ENCODE measurements around the gene CBX3. TPM values are rescaled to one million over a fixed set of nuclear protein-coding genes. Genes with fewer than 3 reads are reported as not detected.
"Not testable (repeated sequence)": the region's sequence is repeated elsewhere in the genome, so short reads cannot be mapped to it uniquely, and the experiment has no call there.

CBX3 gene
- total RNA-seq, 2 experiments from 2014 or later = 214 to 215 TPM

- H3K4me1 Mint-ChIP-seq = peaks cover 20% of the 10 kb centered on the region
- CTCF ChIA-PET, POLR2A ChIA-PET, H3K4me3 Mint-ChIP-seq, DNase-seq, H3K27ac Mint-ChIP-seq, H3K9me3 Mint-ChIP-seq, H3K27me3 Mint-ChIP-seq: not testable (repeated sequence)
- H3K36me3 Mint-ChIP-seq (ENCODE audit: low read depth) = peaks cover 25% of the 10 kb centered on the region
Measured at GRCh38 chr7:26176696-26177095, 24.8 kb upstream of the CBX3 start.

GRCh38 chr7:26177269-26177668 is 24.3 kb upstream of the CBX3 start:
- H3K27me3 Mint-ChIP-seq, POLR2A ChIA-PET, H3K9me3 Mint-ChIP-seq, CTCF ChIA-PET, H3K4me3 Mint-ChIP-seq, H3K27ac Mint-ChIP-seq, DNase-seq: not testable (repeated sequence)
- H3K36me3 Mint-ChIP-seq (ENCODE audit: low read depth) = peaks cover 21% of the 10 kb centered on the region
- peaks cover 20% of the 10 kb centered on the region for H3K4me1 Mint-ChIP-seq

- no peak overlapping the region for H3K4me3 Mint-ChIP-seq
- H3K9me3 Mint-ChIP-seq = no peaks in the 10 kb centered on the region
- POLR2A ChIA-PET = interaction anchor here (1.4 to 5.5 kb wide), 3 partner anchors 8 to 15 kb away, joined by 4 to 72 read pairs (median 17); no protein-coding TSS in a partner anchor
- H3K4me1 Mint-ChIP-seq = peaks cover 20% of the 10 kb centered on the region
- no peaks in the 10 kb centered on the region for H3K27me3 Mint-ChIP-seq
- peaks cover 19% of the 10 kb centered on the region for H3K36me3 Mint-ChIP-seq (ENCODE audit: low read depth)
- H3K27ac Mint-ChIP-seq = no peak overlapping the region
- CTCF ChIA-PET = no interaction called here
- DNase-seq = no peak
Measured at GRCh38 chr7:26178272-26178960, 23.1 kb upstream of the CBX3 start.

GRCh38 chr7:26179422-26179821 is 22.1 kb upstream of the CBX3 start:
- H3K27me3 Mint-ChIP-seq = no peaks in the 10 kb centered on the region
- no peaks in the 10 kb centered on the region for H3K9me3 Mint-ChIP-seq
- H3K4me3 Mint-ChIP-seq = no peak overlapping the region
- POLR2A ChIA-PET = interaction anchor here (0.6 to 5.5 kb wide), 7 partner anchors 10 to 89 kb away, joined by 3 to 72 read pairs (median 4); partner anchors contain the start of genes HNRNPA2B1 and NFE2L3
- peaks cover 20% of the 10 kb centered on the region for H3K36me3 Mint-ChIP-seq (ENCODE audit: low read depth)
- CTCF ChIA-PET = interaction anchor here (1.5 kb wide), 1 partner anchor 89 kb away, joined by 6 read pairs; no protein-coding TSS in a partner anchor
- DNase-seq = no peak
- peaks cover 17% of the 10 kb centered on the region for H3K4me1 Mint-ChIP-seq
- no peak overlapping the region for H3K27ac Mint-ChIP-seq

- no peak for DNase-seq
- Mint-ChIP-seq H3K36me3 (ENCODE audit: low read depth) (peaks cover 26% of the 10 kb centered on the region), H3K9me3 (no peaks in the 10 kb centered on the region), H3K27me3 (no peaks in the 10 kb centered on the region), H3K27ac (peak overlapping the region; percentile 29), H3K4me1 (peaks cover 20% of the 10 kb centered on the region), H3K4me3 (no peak overlapping the region)
- POLR2A ChIA-PET = interaction anchor here (0.6 to 5.5 kb wide), 11 partner anchors 9 to 100 kb away, joined by 3 to 72 read pairs (median 4); partner anchors contain the start of genes HNRNPA2B1 and NFE2L3
- CTCF ChIA-PET = interaction anchor here (1.5 to 1.9 kb wide), 2 partner anchors 89 to 287 kb away, joined by 5 to 6 read pairs; no protein-coding TSS in a partner anchor
Measured at GRCh38 chr7:26179826-26180497, 21.6 kb upstream of the CBX3 start.

GRCh38 chr7:26180792-26181198 is 20.8 kb upstream of the CBX3 start:
- H3K9me3 Mint-ChIP-seq = no peaks in the 10 kb centered on the region
- peaks cover 28% of the 10 kb centered on the region for H3K4me1 Mint-ChIP-seq
- no peak for DNase-seq
- H3K4me3 Mint-ChIP-seq = no peak overlapping the region
- no peaks in the 10 kb centered on the region for H3K27me3 Mint-ChIP-seq
- peaks cover 34% of the 10 kb centered on the region for H3K36me3 Mint-ChIP-seq (ENCODE audit: low read depth)
- H3K27ac Mint-ChIP-seq = no peak overlapping the region
- POLR2A ChIA-PET = interaction anchor here (1.1 to 5.5 kb wide), 9 partner anchors 8 to 100 kb away, joined by 3 to 72 read pairs (median 4); partner anchors contain the start of gene NFE2L3
- CTCF ChIA-PET = interaction anchor here (1.5 to 1.9 kb wide), 2 partner anchors 90 to 288 kb away, joined by 5 to 6 read pairs; no protein-coding TSS in a partner anchor

GRCh38 chr7:26181474-26182227 is 19.9 kb upstream of the CBX3 start:
- no peaks in the 10 kb centered on the region for H3K9me3 Mint-ChIP-seq

GRCh38 chr7:26182283-26182682 is 19.3 kb upstream of the CBX3 start:
- H3K4me3 Mint-ChIP-seq = no peak overlapping the region
- peaks cover 43% of the 10 kb centered on the region for H3K36me3 Mint-ChIP-seq (ENCODE audit: low read depth)

More at GRCh38 chr7:26181474-26182227, 19.9 kb upstream of the CBX3 start:
- ChIA-PET CTCF (interaction anchor here (1.9 kb wide), 1 partner anchor 289 kb away, joined by 5 read pairs; no protein-coding TSS in a partner anchor), POLR2A (interaction anchor here (1.1 to 5.5 kb wide), 10 partner anchors 7 to 101 kb away, joined by 3 to 72 read pairs (median 4); partner anchors contain the start of gene NFE2L3)
- Mint-ChIP-seq H3K27ac (peak overlapping the region; percentile 4), H3K36me3 (ENCODE audit: low read depth) (peaks cover 38% of the 10 kb centered on the region), H3K27me3 (no peaks in the 10 kb centered on the region), H3K4me1 (peaks cover 35% of the 10 kb centered on the region), H3K4me3 (no peak overlapping the region)
- DNase-seq = no peak

GRCh38 chr7:26182706-26183105 is 18.8 kb upstream of the CBX3 start:
- H3K4me3 Mint-ChIP-seq = no peak overlapping the region
- H3K4me1 Mint-ChIP-seq = peaks cover 40% of the 10 kb centered on the region
- ChIA-PET CTCF (interaction anchor here (0.6 to 1.9 kb wide), 5 partner anchors 31 to 1004 kb away, joined by 3 to 9 read pairs (median 4); partner anchors contain the start of gene NFE2L3), POLR2A (interaction anchor here (1.0 to 5.5 kb wide), 9 partner anchors 9 to 49 kb away, joined by 3 to 72 read pairs (median 3); partner anchors contain the start of gene CBX3)
- H3K9me3 Mint-ChIP-seq = no peaks in the 10 kb centered on the region
- H3K27me3 Mint-ChIP-seq = no peaks in the 10 kb centered on the region
- H3K27ac Mint-ChIP-seq = no peak overlapping the region
- DNase-seq = no peak
- peaks cover 46% of the 10 kb centered on the region for H3K36me3 Mint-ChIP-seq (ENCODE audit: low read depth)

More at GRCh38 chr7:26182283-26182682, 19.3 kb upstream of the CBX3 start:
- no peak for DNase-seq
- no peak overlapping the region for H3K27ac Mint-ChIP-seq
- H3K4me1 Mint-ChIP-seq = peaks cover 39% of the 10 kb centered on the region
- no peaks in the 10 kb centered on the region for H3K27me3 Mint-ChIP-seq
- no peaks in the 10 kb centered on the region for H3K9me3 Mint-ChIP-seq
- ChIA-PET POLR2A (interaction anchor here (1.0 to 5.5 kb wide), 8 partner anchors 11 to 49 kb away, joined by 3 to 72 read pairs (median 4); partner anchors contain the start of gene NFE2L3), CTCF (interaction anchor here (0.6 to 1.9 kb wide), 3 partner anchors 30 to 1003 kb away, joined by 3 to 9 read pairs (median 4); partner anchors contain the start of gene NFE2L3)

GRCh38 chr7:26183545-26184280 is 17.8 kb upstream of the CBX3 start:
- H3K36me3 Mint-ChIP-seq (ENCODE audit: low read depth) = peaks cover 52% of the 10 kb centered on the region
- H3K4me3 Mint-ChIP-seq = no peak overlapping the region
- H3K27me3 Mint-ChIP-seq = no peaks in the 10 kb centered on the region
- peaks cover 48% of the 10 kb centered on the region for H3K4me1 Mint-ChIP-seq
- H3K27ac Mint-ChIP-seq = peak overlapping the region; percentile 48
- ChIA-PET CTCF (interaction anchor here (1.0 to 1.9 kb wide), 3 partner anchors 32 to 181 kb away, joined by 3 to 9 read pairs (median 4); partner anchors contain the start of gene NFE2L3), POLR2A (interaction anchor here (0.8 to 5.5 kb wide), 7 partner anchors 10 to 81 kb away, joined by 3 to 72 read pairs (median 3); partner anchors contain the start of genes CBX3 and HNRNPA2B1)
- no peak for DNase-seq
- no peaks in the 10 kb centered on the region for H3K9me3 Mint-ChIP-seq

GRCh38 chr7:26184281-26185101 is 17.1 kb upstream of the CBX3 start:
- not testable (repeated sequence) for H3K27me3 Mint-ChIP-seq, H3K9me3 Mint-ChIP-seq, H3K4me3 Mint-ChIP-seq, DNase-seq
- Mint-ChIP-seq H3K27ac (peak overlapping the region; percentile 48), H3K4me1 (peaks cover 54% of the 10 kb centered on the region), H3K36me3 (ENCODE audit: low read depth) (peaks cover 57% of the 10 kb centered on the region)
- POLR2A ChIA-PET = interaction anchor here (0.8 to 5.9 kb wide), 7 partner anchors 13 to 81 kb away, joined by 3 to 217 read pairs (median 5); partner anchors contain the start of genes CBX3, HNRNPA2B1 and NFE2L3
- CTCF ChIA-PET = interaction anchor here (0.8 to 1.9 kb wide), 4 partner anchors 93 to 292 kb away, joined by 3 to 9 read pairs (median 4); no protein-coding TSS in a partner anchor
